GM23338 (cell line): Measurements from ENCODE around the gene DHX32.

Experiments
- CREB1 ChIP-seq: fragments of 250-450 bp; sonication (Bioruptor Pico); IDR thresholded peaks from 2 replicates; pipeline ENCODE4 v1.5.0; 2020; ENCODE audit warnings: low read depth, mild to moderate bottlenecking, moderate library complexity
- CTCF ChIP-seq, 2 experiments: fragments of 200-600 bp in 1 of 2; sonication (generic) in 1 of 2; conservative IDR thresholded peaks; 2 replicates each; pipeline versions ENCODE4 v1.5.1 to v1.6.1; 2016 to 2017; ENCODE audit warnings: antibody characterized with exemption in 2 of 2, low read depth in 2 of 2, mild to moderate bottlenecking in 2 of 2, moderate library complexity in 1 of 2
- ETS1 ChIP-seq: IDR thresholded peaks from 2 replicates; pipeline ENCODE4 v1.6.1; 2016; ENCODE audit warnings: antibody characterized with exemption
- EZH2 ChIP-seq: fragments of 200-600 bp; sonication (generic); IDR thresholded peaks from one replicate; pipeline ENCODE4 v1.8.0; 2017; ENCODE audit warnings: antibody characterized with exemption, mild to moderate bottlenecking, low read depth; ENCODE audit not compliant: unreplicated experiment
- EZH2phosphoT487 ChIP-seq: fragments of 200-600 bp; sonication (generic); IDR thresholded peaks from one replicate; pipeline ENCODE4 v1.8.1; 2018; ENCODE audit warnings: antibody characterized with exemption; ENCODE audit not compliant: unreplicated experiment
- JUNB ChIP-seq: IDR thresholded peaks from one replicate; pipeline ENCODE4 v1.6.1; 2016; ENCODE audit warnings: antibody characterized with exemption; ENCODE audit not compliant: unreplicated experiment
- POLR2AphosphoS5 ChIP-seq: IDR thresholded peaks from 2 replicates; pipeline ENCODE4 v1.6.1; 2016; ENCODE audit warnings: antibody characterized with exemption, low read depth
- REST ChIP-seq: IDR thresholded peaks from one replicate; pipeline ENCODE4 v1.6.1; 2018; ENCODE audit warnings: antibody characterized with exemption; ENCODE audit not compliant: unreplicated experiment
- STAT1 ChIP-seq: IDR thresholded peaks from one replicate; pipeline ENCODE4 v1.6.1; 2016; ENCODE audit warnings: antibody characterized with exemption; ENCODE audit not compliant: unreplicated experiment
- ZNF114 ChIP-seq: fragments of 250-450 bp; sonication (Bioruptor Pico); IDR thresholded peaks from 2 replicates; pipeline ENCODE4 v1.5.0; 2020; ENCODE audit warnings: mild to moderate bottlenecking, moderate library complexity

- TF ChIP-seq CTCF (conservative IDR thresholded peaks at IDR 0.05; ENCODE audit: low read depth in 2 of 2): no peak
- no peak for TF ChIP-seq POLR2AphosphoS5
- no peak for TF ChIP-seq REST
- no peak for TF ChIP-seq CREB1 (CRISPR knock-in tag)
- no peak for TF ChIP-seq JUNB
- no peak for TF ChIP-seq EZH2
- TF ChIP-seq ZNF114 (CRISPR knock-in tag): no peak
- no peak for TF ChIP-seq EZH2phosphoT487
- no peak for TF ChIP-seq ETS1
- TF ChIP-seq STAT1: no peak
Measured at GRCh38 chr10:125844751-125845221, 36.3 kb downstream of the DHX32 start.
